ENCODE results near the gene TIMM13.

DNA sequence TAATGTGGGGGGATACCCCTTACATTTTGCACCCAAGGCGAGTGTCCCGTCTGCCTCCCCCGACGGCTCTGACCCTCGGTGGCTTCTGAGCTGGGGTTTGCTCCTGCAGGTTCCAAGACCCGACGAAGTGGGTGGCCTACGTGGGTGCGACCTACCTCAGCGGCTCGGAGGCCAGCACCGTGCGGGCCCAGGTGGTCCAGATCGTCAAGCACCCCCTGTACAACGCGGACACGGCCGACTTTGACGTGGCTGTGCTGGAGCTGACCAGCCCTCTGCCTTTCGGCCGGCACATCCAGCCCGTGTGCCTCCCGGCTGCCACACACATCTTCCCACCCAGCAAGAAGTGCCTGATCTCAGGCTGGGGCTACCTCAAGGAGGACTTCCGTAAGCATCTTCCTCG, 19.1 kb downstream of the TIMM13 start:
- TF ChIP-seq POLR2AphosphoS5 (IDR thresholded peaks at IDR 0.05; ENCODE audit: insufficient read depth in 1 of 2, low read depth in 1 of 2) (no peak), POLR2A (IDR thresholded peaks at IDR 0.05) (no peak)
- TF ChIP-seq, protein P1, sequence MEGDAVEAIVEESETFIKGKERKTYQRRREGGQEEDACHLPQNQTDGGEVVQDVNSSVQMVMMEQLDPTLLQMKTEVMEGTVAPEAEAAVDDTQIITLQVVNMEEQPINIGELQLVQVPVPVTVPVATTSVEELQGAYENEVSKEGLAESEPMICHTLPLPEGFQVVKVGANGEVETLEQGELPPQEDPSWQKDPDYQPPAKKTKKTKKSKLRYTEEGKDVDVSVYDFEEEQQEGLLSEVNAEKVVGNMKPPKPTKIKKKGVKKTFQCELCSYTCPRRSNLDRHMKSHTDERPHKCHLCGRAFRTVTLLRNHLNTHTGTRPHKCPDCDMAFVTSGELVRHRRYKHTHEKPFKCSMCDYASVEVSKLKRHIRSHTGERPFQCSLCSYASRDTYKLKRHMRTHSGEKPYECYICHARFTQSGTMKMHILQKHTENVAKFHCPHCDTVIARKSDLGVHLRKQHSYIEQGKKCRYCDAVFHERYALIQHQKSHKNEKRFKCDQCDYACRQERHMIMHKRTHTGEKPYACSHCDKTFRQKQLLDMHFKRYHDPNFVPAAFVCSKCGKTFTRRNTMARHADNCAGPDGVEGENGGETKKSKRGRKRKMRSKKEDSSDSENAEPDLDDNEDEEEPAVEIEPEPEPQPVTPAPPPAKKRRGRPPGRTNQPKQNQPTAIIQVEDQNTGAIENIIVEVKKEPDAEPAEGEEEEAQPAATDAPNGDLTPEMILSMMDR (IDR thresholded peaks at IDR 0.05): no peak

Measured in vagina (tissue), 2 donors.